Upper lobe of right lung (tissue), 1 donor: Measurements from ENCODE around the gene HTR1D. TPM values are rescaled to one million over a fixed set of nuclear protein-coding genes. Genes with fewer than 3 reads are reported as not detected.

Experiments used
- ATAC-seq: fragments of 200-7000 bp; cut with Tn5 transposase; one replicate; pipeline ENCODE4 v1.9.1; 2020; ENCODE audit warnings: mild to moderate bottlenecking, moderate library complexity
- DNase-seq: peaks from one replicate; pipeline ENCODE4 v3.0.0-alpha.2; 2020
- H3K27ac ChIP-seq: fragments of 200-600 bp; one replicate; pipeline ENCODE4 v1.8.0; 2022
- H3K27me3 ChIP-seq: fragments of 200-600 bp; one replicate; pipeline ENCODE4 v1.8.0; 2022; ENCODE audit warnings: mild to moderate bottlenecking
- H3K36me3 ChIP-seq: fragments of 200-600 bp; one replicate; pipeline ENCODE4 v1.8.0; 2022
- H3K4me1 ChIP-seq: fragments of 200-600 bp; one replicate; pipeline ENCODE4 v1.8.0; 2022
- H3K4me3 ChIP-seq: fragments of 200-600 bp; one replicate; pipeline ENCODE4 v1.8.0; 2022; ENCODE audit warnings: mild to moderate bottlenecking
- H3K9me3 ChIP-seq: fragments of 200-600 bp; one replicate; pipeline ENCODE4 v1.8.0; 2022
- intact Hi-C: fragments of 100-400 bp; cut with DNase I; formaldehyde crosslinking; loops from one replicate; pipeline ENCODE4 v1.11.0; 2022
- total RNA-seq: library from RNA; stranded (reverse); fragmentation: NEBNext Ultra II Directional; extraction: Animal tissue kit (Norgen Biotek cat#: 25700); gene quantifications from one replicate; pipeline ENCODE4 v1.2.1, GENCODE V29; 2021
- TF ChIP-seq, protein P1 (sequence below): fragments of 200-600 bp; IDR thresholded peaks from one replicate; pipeline ENCODE4 v1.8.0; 2022; ENCODE audit warnings: antibody characterized with exemption
- donor health status: DM: no; HTN: yes; CAD: no; lungs with severe emphysema.

Gene HTR1D
- total RNA-seq, 1 donor from 2014 or later: 0.93 TPM

DNA sequence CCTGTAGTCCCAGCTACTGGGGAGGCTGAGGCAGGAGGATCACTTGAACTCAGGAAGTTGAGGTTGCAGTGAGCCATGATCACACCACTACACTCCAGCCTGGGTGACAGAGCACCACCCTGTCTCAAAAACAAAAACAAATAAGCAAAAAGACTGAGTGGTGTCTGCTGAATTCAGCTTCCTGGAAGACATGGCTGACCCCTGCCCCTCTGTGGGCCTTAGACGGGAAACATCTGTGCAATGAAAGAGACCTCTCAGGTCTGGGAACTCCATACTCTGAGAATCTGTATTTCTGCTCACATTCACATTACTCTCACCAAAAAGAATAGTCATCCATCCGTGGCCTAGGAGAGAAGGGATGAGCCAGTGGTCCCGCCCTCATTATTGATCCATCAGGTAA is 2.0 kb downstream of the HTR1D start:
- H3K9me3 ChIP-seq: no peaks in the 10 kb centered on the region
- ATAC-seq: no peak
- no peak overlapping the region for H3K27ac ChIP-seq
- intact Hi-C loops: no loop called here
- no peaks in the 10 kb centered on the region for H3K36me3 ChIP-seq
- peaks cover 49% of the 10 kb centered on the region for H3K27me3 ChIP-seq
- H3K4me1 ChIP-seq: peaks cover 6% of the 10 kb centered on the region
- no peak for DNase-seq
- TF ChIP-seq, protein P1, sequence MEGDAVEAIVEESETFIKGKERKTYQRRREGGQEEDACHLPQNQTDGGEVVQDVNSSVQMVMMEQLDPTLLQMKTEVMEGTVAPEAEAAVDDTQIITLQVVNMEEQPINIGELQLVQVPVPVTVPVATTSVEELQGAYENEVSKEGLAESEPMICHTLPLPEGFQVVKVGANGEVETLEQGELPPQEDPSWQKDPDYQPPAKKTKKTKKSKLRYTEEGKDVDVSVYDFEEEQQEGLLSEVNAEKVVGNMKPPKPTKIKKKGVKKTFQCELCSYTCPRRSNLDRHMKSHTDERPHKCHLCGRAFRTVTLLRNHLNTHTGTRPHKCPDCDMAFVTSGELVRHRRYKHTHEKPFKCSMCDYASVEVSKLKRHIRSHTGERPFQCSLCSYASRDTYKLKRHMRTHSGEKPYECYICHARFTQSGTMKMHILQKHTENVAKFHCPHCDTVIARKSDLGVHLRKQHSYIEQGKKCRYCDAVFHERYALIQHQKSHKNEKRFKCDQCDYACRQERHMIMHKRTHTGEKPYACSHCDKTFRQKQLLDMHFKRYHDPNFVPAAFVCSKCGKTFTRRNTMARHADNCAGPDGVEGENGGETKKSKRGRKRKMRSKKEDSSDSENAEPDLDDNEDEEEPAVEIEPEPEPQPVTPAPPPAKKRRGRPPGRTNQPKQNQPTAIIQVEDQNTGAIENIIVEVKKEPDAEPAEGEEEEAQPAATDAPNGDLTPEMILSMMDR: no peak
- H3K4me3 ChIP-seq: no peak overlapping the region

GRCh38 chr1:23214640-23215039 is 2.7 kb downstream of the HTR1D start:
- Histone ChIP-seq H3K27ac (no peak overlapping the region), H3K4me1 (peaks cover 6% of the 10 kb centered on the region), H3K27me3 (peaks cover 49% of the 10 kb centered on the region), H3K36me3 (no peaks in the 10 kb centered on the region), H3K4me3 (no peak overlapping the region), H3K9me3 (no peaks in the 10 kb centered on the region)
- intact Hi-C loops: no loop called here
- TF ChIP-seq, protein P1: no peak
- ATAC-seq (no peak), DNase-seq (no peak)

DNA sequence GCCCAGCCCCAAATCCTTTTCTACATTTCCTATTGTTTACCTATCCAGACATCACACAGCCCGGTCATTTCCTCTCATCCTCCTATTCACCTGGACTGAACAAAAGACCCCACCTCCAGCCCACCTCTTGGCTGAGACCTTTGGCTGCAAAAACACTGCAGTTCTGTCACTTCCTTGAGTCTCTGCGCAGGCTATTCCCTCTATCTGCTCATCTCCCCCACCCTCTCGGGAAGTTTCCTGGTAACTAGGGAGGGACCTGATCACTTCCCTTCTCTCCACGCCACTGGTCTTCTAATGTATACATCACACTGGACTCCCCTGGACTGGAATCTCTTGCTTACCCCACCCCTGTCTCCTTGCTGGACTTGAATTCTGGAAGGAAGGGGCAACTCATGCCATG is 5.3 kb downstream of the HTR1D start:
- intact Hi-C loops: no loop called here
- Histone ChIP-seq H3K27me3 (peaks cover 23% of the 10 kb centered on the region), H3K9me3 (no peaks in the 10 kb centered on the region), H3K4me1 (peaks cover 4% of the 10 kb centered on the region), H3K4me3 (no peak overlapping the region), H3K27ac (no peak overlapping the region), H3K36me3 (no peaks in the 10 kb centered on the region)
- TF ChIP-seq, protein P1: no peak
- DNase-seq (no peak), ATAC-seq (peak; percentile 31)

DNA sequence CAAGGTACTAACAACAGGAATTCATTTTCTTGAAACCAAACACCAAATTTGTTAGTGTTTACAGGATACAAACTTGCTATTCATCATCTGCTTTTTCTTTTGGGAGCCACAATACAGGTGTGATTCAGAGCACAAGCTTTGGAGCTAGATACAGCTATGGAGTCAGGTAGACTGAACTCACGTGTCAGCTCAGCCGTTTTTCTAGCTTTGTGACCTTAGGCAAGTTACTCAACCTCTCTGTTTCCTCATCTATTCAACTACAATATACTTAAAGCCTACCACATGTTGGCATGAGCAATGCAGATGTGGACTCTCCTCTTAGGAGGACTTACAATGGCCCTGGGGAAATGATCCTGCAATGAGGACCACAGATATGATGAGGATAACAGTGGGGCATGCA is 6.3 kb downstream of the HTR1D start:
- ATAC-seq (no peak), DNase-seq (no peak)
- no peak overlapping the region for H3K27ac ChIP-seq

GRCh38 chr1:23210351-23210785 is 6.9 kb downstream of the HTR1D start:
- no peak for DNase-seq
- H3K36me3 ChIP-seq: no peaks in the 10 kb centered on the region
- intact Hi-C loops: no loop called here
- TF ChIP-seq, protein P1: no peak
- H3K27me3 ChIP-seq: peaks cover 7% of the 10 kb centered on the region
- no peak for ATAC-seq
- no peaks in the 10 kb centered on the region for H3K9me3 ChIP-seq
- no peak overlapping the region for H3K4me3 ChIP-seq
- H3K27ac ChIP-seq: no peak overlapping the region
- no peaks in the 10 kb centered on the region for H3K4me1 ChIP-seq

More for the DNA sequence above, 6.3 kb downstream of the HTR1D start:
- Histone ChIP-seq H3K27me3 (peaks cover 13% of the 10 kb centered on the region), H3K4me1 (no peaks in the 10 kb centered on the region), H3K9me3 (no peaks in the 10 kb centered on the region), H3K4me3 (no peak overlapping the region), H3K36me3 (no peaks in the 10 kb centered on the region)
- intact Hi-C loops: no loop called here
- TF ChIP-seq, protein P1: no peak

DNA sequence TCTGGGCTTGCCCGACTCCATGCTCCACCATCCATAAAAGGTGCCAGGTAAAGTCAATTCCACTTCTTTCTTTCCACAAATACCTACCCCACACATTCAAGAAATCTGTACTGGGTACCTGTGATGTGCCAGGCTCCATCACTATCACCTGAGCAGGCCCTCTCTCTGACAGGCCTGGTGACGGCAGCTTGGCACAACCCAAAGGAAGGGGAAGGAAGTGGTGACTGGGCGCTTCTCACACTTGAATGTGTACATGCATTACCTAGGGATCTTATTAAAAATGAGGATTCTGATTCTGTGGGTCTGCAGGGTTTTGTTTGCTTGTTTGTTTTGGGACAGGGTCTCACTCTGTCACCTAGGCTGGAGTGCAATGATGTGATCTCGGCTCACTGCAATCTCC is 7.5 kb downstream of the HTR1D start:
- Histone ChIP-seq H3K4me3 (no peak overlapping the region), H3K27me3 (peaks cover 1% of the 10 kb centered on the region), H3K36me3 (no peaks in the 10 kb centered on the region), H3K27ac (no peak overlapping the region), H3K4me1 (no peaks in the 10 kb centered on the region), H3K9me3 (no peaks in the 10 kb centered on the region)
- TF ChIP-seq, protein P1: no peak
- ATAC-seq (no peak), DNase-seq (no peak)
- intact Hi-C loops: no loop called here
